ENCODE measurements around the gene SEMA4B. TPM values are rescaled to one million over a fixed set of nuclear protein-coding genes. Genes with fewer than 3 reads are reported as not detected.
A peak's percentile ranks its signal among the peaks of the same experiment; 100 is the strongest.
"Not testable (repeated sequence)": the region's sequence is repeated elsewhere in the genome, so short reads cannot be mapped to it uniquely, and the experiment has no call there.

Gene SEMA4B
- total and polyA plus RNA-seq, 7 experiments from 2014 or later = 5.6 to 31.0 (median 19.4) TPM

- POLR2A ChIA-PET = interaction anchor here (0.7 kb wide), 1 partner anchor 79 kb away, joined by 3 read pairs; no protein-coding TSS in a partner anchor
- not testable (repeated sequence) for H3K9me3 Mint-ChIP-seq
These were observed 13.1 kb upstream of the SEMA4B start for GRCh38 chr15:90188065-90188464.

GRCh38 chr15:90188914-90189748 is 12.0 kb upstream of the SEMA4B start:
- intact Hi-C loops (cut with micrococcal nuclease) = no loop called here
- no peaks in the 10 kb centered on the region for H3K9me3 Mint-ChIP-seq
- Histone ChIP-seq H3K4me3 (ENCODE audit: low read length) (no peak overlapping the region), H3K27ac (ENCODE audit: low read depth, low read length) (no peak overlapping the region), H3K36me3 (ENCODE audit: control insufficient read depth in 2 of 3, insufficient read depth in 3 of 3, low read length in 3 of 3) (no peaks in the 10 kb centered on the region), H3K4me1 (ENCODE audit: control insufficient read depth in 2 of 2, insufficient read depth in 2 of 2, low read length in 2 of 2) (peaks cover 13 to 27% of the 10 kb centered on the region in 2 donors), H3K9me3 (ENCODE audit: control insufficient read depth in 2 of 3, low read length in 3 of 3) (no peaks in the 10 kb centered on the region), H3K27me3 (ENCODE audit: control insufficient read depth in 2 of 2, insufficient read depth in 2 of 2, low read length in 2 of 2) (no peaks in the 10 kb centered on the region)
- peak overlapping the region in 3 of 9 donors; percentile 28 to 72 (median 67) for H3K27ac Mint-ChIP-seq
- POLR2A ChIA-PET = interaction anchor here (0.7 to 1.1 kb wide), 2 partner anchors 30 to 78 kb away, joined by 3 read pairs; no protein-coding TSS in a partner anchor
- CTCF ChIA-PET = interaction anchor here (0.8 kb wide), 1 partner anchor 12 kb away, joined by 3 read pairs; the partner anchor contains the start of gene SEMA4B
- ATAC-seq (no peak), DNase-seq (no peak)
- H3K27me3 Mint-ChIP-seq = peaks cover 0 to 5% (median 0%) of the 10 kb centered on the region in 5 donors
- H3K4me3 Mint-ChIP-seq = peak overlapping the region in 1 of 10 donors; percentile 4
- peaks cover 0 to 8% (median 0%) of the 10 kb centered on the region in 5 donors for H3K36me3 Mint-ChIP-seq
- peaks cover 32 to 58% (median 35%) of the 10 kb centered on the region in 7 donors for H3K4me1 Mint-ChIP-seq

More at GRCh38 chr15:90188065-90188464, 13.1 kb upstream of the SEMA4B start:
- H3K27me3 ChIP-seq (ENCODE audit: control insufficient read depth in 2 of 2, insufficient read depth in 2 of 2, low read length in 2 of 2); H3K4me3 Mint-ChIP-seq; H3K9me3 ChIP-seq (ENCODE audit: control insufficient read depth in 2 of 3, low read length in 3 of 3); intact Hi-C loops (cut with micrococcal nuclease); H3K27me3 Mint-ChIP-seq; DNase-seq; H3K36me3 ChIP-seq (ENCODE audit: control insufficient read depth in 2 of 3, insufficient read depth in 3 of 3, low read length in 3 of 3); ATAC-seq; H3K36me3 Mint-ChIP-seq; H3K27ac ChIP-seq (ENCODE audit: low read depth, low read length); H3K27ac Mint-ChIP-seq; H3K4me3 ChIP-seq (ENCODE audit: low read length): not testable (repeated sequence)
- CTCF ChIA-PET = interaction anchor here (0.7 kb wide), 1 partner anchor 190 kb away, joined by 3 read pairs; no protein-coding TSS in a partner anchor
- peaks cover 28 to 57% (median 32%) of the 10 kb centered on the region in 7 donors for H3K4me1 Mint-ChIP-seq
- peaks cover 13 to 18% of the 10 kb centered on the region in 2 donors for H3K4me1 ChIP-seq (ENCODE audit: control insufficient read depth in 2 of 2, insufficient read depth in 2 of 2, low read length in 2 of 2)

GRCh38 chr15:90189781-90190467 is 11.2 kb upstream of the SEMA4B start:
- H3K27ac ChIP-seq (ENCODE audit: low read depth, low read length) = no peak overlapping the region
- no peak overlapping the region for H3K4me3 Mint-ChIP-seq
- CTCF ChIA-PET = interaction anchor here (0.8 kb wide), 1 partner anchor 11 kb away, joined by 3 read pairs; the partner anchor contains the start of gene SEMA4B

GRCh38 chr15:90190606-90191343 is 10.4 kb upstream of the SEMA4B start:
- Mint-ChIP-seq H3K4me1 (peaks cover 22 to 54% (median 31%) of the 10 kb centered on the region in 7 donors), H3K4me3 (no peak overlapping the region), H3K27me3 (no peaks in the 10 kb centered on the region), H3K9me3 (no peaks in the 10 kb centered on the region), H3K27ac (peak overlapping the region in 5 of 9 donors; percentile 2 to 86 (median 62)), H3K36me3 (peaks cover 0 to 12% (median 0%) of the 10 kb centered on the region in 5 donors)
- Histone ChIP-seq H3K36me3 (ENCODE audit: control insufficient read depth in 2 of 3, insufficient read depth in 3 of 3, low read length in 3 of 3) (no peaks in the 10 kb centered on the region), H3K4me3 (ENCODE audit: low read length) (no peak overlapping the region), H3K27me3 (ENCODE audit: control insufficient read depth in 2 of 2, insufficient read depth in 2 of 2, low read length in 2 of 2) (no peaks in the 10 kb centered on the region), H3K4me1 (ENCODE audit: control insufficient read depth in 2 of 2, insufficient read depth in 2 of 2, low read length in 2 of 2) (peaks cover 7 to 21% of the 10 kb centered on the region in 2 donors), H3K9me3 (ENCODE audit: control insufficient read depth in 2 of 3, low read length in 3 of 3) (no peaks in the 10 kb centered on the region), H3K27ac (ENCODE audit: low read depth, low read length) (no peak overlapping the region)
- DNase-seq = no peak
- CTCF ChIA-PET = interaction anchor here (1.2 kb wide), 1 partner anchor 31 kb away, joined by 5 read pairs; no protein-coding TSS in a partner anchor
- intact Hi-C loops (cut with micrococcal nuclease) = loop anchor here in 1 of 2 donors (1.0 kb wide), 2 partner anchors 11 to 29 kb away; partner anchors contain the start of gene SEMA4B
- POLR2A ChIA-PET = interaction anchor here (1.2 to 4.2 kb wide), 3 partner anchors 10 to 523 kb away, joined by 3 to 32 read pairs (median 31); partner anchors contain the start of genes CIB1, GDPGP1 and SEMA4B
- ATAC-seq = peak; percentile 37

More at GRCh38 chr15:90189781-90190467, 11.2 kb upstream of the SEMA4B start:
- intact Hi-C loops (cut with micrococcal nuclease) = no loop called here
- Histone ChIP-seq H3K4me1 (ENCODE audit: control insufficient read depth in 2 of 2, insufficient read depth in 2 of 2, low read length in 2 of 2) (peaks cover 13 to 27% of the 10 kb centered on the region in 2 donors), H3K27me3 (ENCODE audit: control insufficient read depth in 2 of 2, insufficient read depth in 2 of 2, low read length in 2 of 2) (no peaks in the 10 kb centered on the region), H3K4me3 (ENCODE audit: low read length) (no peak overlapping the region), H3K36me3 (ENCODE audit: control insufficient read depth in 2 of 3, insufficient read depth in 3 of 3, low read length in 3 of 3) (no peaks in the 10 kb centered on the region), H3K9me3 (ENCODE audit: control insufficient read depth in 2 of 3, low read length in 3 of 3) (no peaks in the 10 kb centered on the region)
- H3K27me3 Mint-ChIP-seq = peaks cover 0 to 5% (median 0%) of the 10 kb centered on the region in 5 donors
- ATAC-seq (no peak), DNase-seq (no peak)
- peak overlapping the region in 4 of 9 donors; percentile 2 to 62 (median 30) for H3K27ac Mint-ChIP-seq
- no peaks in the 10 kb centered on the region for H3K9me3 Mint-ChIP-seq
- peaks cover 0 to 11% (median 0%) of the 10 kb centered on the region in 5 donors for H3K36me3 Mint-ChIP-seq
- POLR2A ChIA-PET = interaction anchor here (1.1 to 4.2 kb wide), 2 partner anchors 29 to 43 kb away, joined by 3 to 32 read pairs; partner anchors contain the start of genes CIB1 and GDPGP1
- peaks cover 29 to 59% (median 37%) of the 10 kb centered on the region in 7 donors for H3K4me1 Mint-ChIP-seq

- peaks cover 22 to 54% (median 31%) of the 10 kb centered on the region in 7 donors for H3K4me1 Mint-ChIP-seq
- ATAC-seq = no peak
- no peaks in the 10 kb centered on the region for H3K27me3 Mint-ChIP-seq
- H3K9me3 ChIP-seq (ENCODE audit: control insufficient read depth in 2 of 3, low read length in 3 of 3) = no peaks in the 10 kb centered on the region
- no peaks in the 10 kb centered on the region for H3K9me3 Mint-ChIP-seq
- peak overlapping the region; percentile 75 to 95 (median 85) for H3K27ac Mint-ChIP-seq
- no peaks in the 10 kb centered on the region for H3K27me3 ChIP-seq (ENCODE audit: control insufficient read depth in 2 of 2, insufficient read depth in 2 of 2, low read length in 2 of 2)
- no peak for DNase-seq
- H3K4me3 Mint-ChIP-seq = peak overlapping the region in 9 of 10 donors; percentile 44 to 88 (median 80)
- ChIA-PET CTCF (interaction anchor here (1.0 to 2.3 kb wide), 6 partner anchors 9 to 39 kb away, joined by 3 to 10 read pairs (median 4); no protein-coding TSS in a partner anchor), POLR2A (interaction anchor here (1.0 to 4.2 kb wide), 4 partner anchors 10 to 523 kb away, joined by 3 to 32 read pairs (median 18); partner anchors contain the start of genes CIB1, GDPGP1 and SEMA4B)
- H3K27ac ChIP-seq (ENCODE audit: low read depth, low read length) = no peak overlapping the region
- intact Hi-C loops (cut with micrococcal nuclease) = loop anchor here in 1 of 2 donors (1.0 kb wide), 2 partner anchors 10 to 28 kb away; partner anchors contain the start of gene SEMA4B
- no peaks in the 10 kb centered on the region for H3K36me3 ChIP-seq (ENCODE audit: control insufficient read depth in 2 of 3, insufficient read depth in 3 of 3, low read length in 3 of 3)
- peaks cover 7 to 21% of the 10 kb centered on the region in 2 donors for H3K4me1 ChIP-seq (ENCODE audit: control insufficient read depth in 2 of 2, insufficient read depth in 2 of 2, low read length in 2 of 2)
- no peak overlapping the region for H3K4me3 ChIP-seq (ENCODE audit: low read length)
- peaks cover 0 to 15% (median 0%) of the 10 kb centered on the region in 5 donors for H3K36me3 Mint-ChIP-seq
These were observed 9.8 kb upstream of the SEMA4B start for GRCh38 chr15:90191344-90191687.
